OCI-LY7 (cell line): ENCODE results near the gene ELMO2. TPM values are rescaled to one million over a fixed set of nuclear protein-coding genes. Genes with fewer than 3 reads are reported as not detected.
A peak's percentile ranks its signal among the peaks of the same experiment; 100 is the strongest.

ENCODE experiments used
- BruUV-seq: library from RNA; stranded (reverse); fragments of 400-500 nt; replicated peaks from 2 replicates; lab custom pipeline; 2021; lab: Mats Ljungman, UMichigan
- CTCF ChIA-PET: fragments of 300-600 bp; sonication (Branson Sonifier 250); formaldehyde crosslinking; loops from one replicate; lab custom pipeline; 2022; ENCODE audit warnings: antibody characterized with exemption; ENCODE audit not compliant: unreplicated experiment; lab: Charles Lee
- POLR2A ChIA-PET: fragments of 300-600 bp; sonication (Branson Sonifier 250); formaldehyde crosslinking; loops from one replicate; lab custom pipeline; 2022; ENCODE audit warnings: antibody characterized with exemption; lab: Charles Lee
- DNase-seq: peaks from one replicate; pipeline ENCODE4 v3.0.0-alpha.2; 2015; ENCODE audit warnings: low spot score
- H2AFZ ChIP-seq: fragments of 200-600 bp; sonication (generic), shearing (Covaris generic); 2 replicates; pipeline ENCODE4 v1.6.1; 2014; ENCODE audit warnings: mild to moderate bottlenecking, antibody characterized with exemption, low read length, moderate library complexity
- H3K27ac ChIP-seq: fragments of 200-600 bp; sonication (generic); 2 replicates; pipeline ENCODE4 v1.5.1; 2014; ENCODE audit warnings: mixed run types, low read depth, mild to moderate bottlenecking, moderate library complexity, low read length, inconsistent platforms; ENCODE audit not compliant: poor library complexity, severe bottlenecking
- H3K36me3 ChIP-seq: fragments of 200-600 bp; sonication (generic); 2 replicates; pipeline ENCODE4 v1.6.1; 2014; ENCODE audit warnings: mild to moderate bottlenecking, antibody characterized with exemption, low read length, moderate library complexity, mixed read lengths; ENCODE audit not compliant: insufficient read depth
- H3K4me1 ChIP-seq: fragments of 200-600 bp; sonication (generic); 2 replicates; pipeline ENCODE4 v1.5.1; 2014; ENCODE audit warnings: mild to moderate bottlenecking, low read length; ENCODE audit not compliant: insufficient read depth, poor library complexity, severe bottlenecking
- H3K4me2 ChIP-seq: fragments of 200-600 bp; sonication (generic); 2 replicates; pipeline ENCODE4 v1.6.1; 2014; ENCODE audit warnings: mild to moderate bottlenecking, low read length
- H3K4me3 ChIP-seq: fragments of 200-600 bp; sonication (generic); 2 replicates; pipeline ENCODE4 v1.5.1; 2014; ENCODE audit warnings: mild to moderate bottlenecking, low read depth, low read length; ENCODE audit not compliant: poor library complexity, severe bottlenecking
- H3K79me2 ChIP-seq: fragments of 200-600 bp; sonication (generic); 2 replicates; pipeline ENCODE4 v1.6.1; 2016; ENCODE audit warnings: low read depth, mild to moderate bottlenecking, low read length, moderate library complexity, mixed read lengths; ENCODE audit not compliant: insufficient read depth
- H3K9me2 ChIP-seq: fragments of 200-600 bp; sonication (generic); 2 replicates; pipeline ENCODE4 v1.6.1; 2016; ENCODE audit warnings: mild to moderate bottlenecking, low read length, mixed read lengths; ENCODE audit not compliant: insufficient read depth
- H3K9me3 ChIP-seq: fragments of 200-600 bp; sonication (generic); 2 replicates; pipeline ENCODE4 v1.6.1; 2014; ENCODE audit warnings: mild to moderate bottlenecking, mixed run types, low read length, mixed read lengths
- H4K20me1 ChIP-seq: fragments of 200-600 bp; sonication (generic); 2 replicates; pipeline ENCODE4 v1.6.1; 2014; ENCODE audit warnings: mild to moderate bottlenecking, antibody characterized with exemption, low read length, moderate library complexity, mixed read lengths; ENCODE audit not compliant: insufficient read depth
- EZH2phosphoT487 ChIP-seq: fragments of 200-600 bp; sonication (generic); IDR thresholded peaks from 2 replicates; pipeline ENCODE4 v1.6.1; 2018; ENCODE audit warnings: low read depth, borderline replicate concordance, mild to moderate bottlenecking, mixed run types, antibody characterized with exemption, low read length, moderate library complexity, mixed read lengths
- intact Hi-C: fragments of 100-400 bp; cut with micrococcal nuclease; formaldehyde crosslinking; loops from one replicate; pipeline ENCODE4 v1.10.0; 2022; ENCODE audit not compliant: unreplicated experiment
- total RNA-seq, 2 experiments: library from RNA; depleted of rRNA in 1 of 2; stranded (reverse); fragments of >200 nt in 1 of 2; shearing (Covaris generic) in 1 of 2; gene quantifications; 2 replicates each; pipeline ENCODE4 v1.2.3, GENCODE V29; 2014 to 2022
- TF ChIP-seq, protein P1 (sequence below): fragments of 200-600 bp; sonication (generic); conservative IDR thresholded peaks from 2 replicates; pipeline ENCODE4 v1.5.1; 2014; ENCODE audit warnings: mild to moderate bottlenecking, antibody characterized with exemption, low read length, moderate library complexity, mixed read lengths

ELMO2 gene
- total RNA-seq, 2 experiments from 2014 or later, result 16.0 to 36.4 TPM

GRCh38 chr20:46362921-46363867 lies 43.2 kb downstream of the ELMO2 start:
- Histone ChIP-seq H3K4me3 (peak overlapping the region; percentile 88), H3K4me1 (peaks cover 22% of the 10 kb centered on the region), H3K79me2 (peaks cover 21% of the 10 kb centered on the region; the same call in 1 of the 2 replicates), H2AFZ (peak overlapping the region; percentile 54; the same call in 1 of the 2 replicates), H3K4me2 (peak overlapping the region; percentile 100), H3K9me3 (no peaks in the 10 kb centered on the region), H3K36me3 (peaks cover 49% of the 10 kb centered on the region), H4K20me1 (peaks cover 9% of the 10 kb centered on the region), H3K27ac (peak overlapping the region; percentile 88), H3K9me2 (no peaks in the 10 kb centered on the region)
- BruUV-seq, result TSS peak; percentile 59
- no peak for DNase-seq
- TF ChIP-seq EZH2phosphoT487, result no peak
- ChIA-PET POLR2A (interaction anchor here (0.6 kb wide), 1 partner anchor 126 kb away, joined by 3 read pairs; no protein-coding TSS in a partner anchor), CTCF (interaction anchor here (0.6 kb wide), 1 partner anchor 243 kb away, joined by 3 read pairs; no protein-coding TSS in a partner anchor)
- intact Hi-C loops, result no loop called here

DNA sequence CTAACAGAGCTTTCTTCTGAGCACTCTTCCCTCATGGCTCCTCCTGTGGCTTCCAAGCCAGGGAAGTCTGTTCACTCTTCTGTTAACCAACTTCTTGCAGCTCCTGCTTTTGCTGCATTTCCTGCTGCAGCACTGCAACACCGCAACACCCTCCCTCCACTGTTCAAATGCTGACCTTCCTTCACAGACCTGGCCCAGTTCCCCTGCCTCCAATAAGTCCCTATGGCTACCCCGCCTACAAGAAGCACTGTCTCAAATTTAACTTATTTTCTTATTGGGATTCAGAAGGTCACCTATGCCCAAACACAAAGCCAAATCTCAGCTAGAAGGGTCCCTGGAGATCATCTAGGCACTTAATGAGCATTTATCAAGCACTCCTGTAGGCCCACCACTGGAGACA lies 44.6 kb downstream of the ELMO2 start:
- peaks cover 22% of the 10 kb centered on the region for H3K4me1 ChIP-seq
- ChIA-PET CTCF (no interaction called here), POLR2A (no interaction called here)
- H3K36me3 ChIP-seq, result peaks cover 36% of the 10 kb centered on the region; the same call in 1 of the 2 replicates
- H3K4me2 ChIP-seq, result peak overlapping the region; percentile 29
- no peak for TF ChIP-seq EZH2phosphoT487
- TF ChIP-seq, protein P1, sequence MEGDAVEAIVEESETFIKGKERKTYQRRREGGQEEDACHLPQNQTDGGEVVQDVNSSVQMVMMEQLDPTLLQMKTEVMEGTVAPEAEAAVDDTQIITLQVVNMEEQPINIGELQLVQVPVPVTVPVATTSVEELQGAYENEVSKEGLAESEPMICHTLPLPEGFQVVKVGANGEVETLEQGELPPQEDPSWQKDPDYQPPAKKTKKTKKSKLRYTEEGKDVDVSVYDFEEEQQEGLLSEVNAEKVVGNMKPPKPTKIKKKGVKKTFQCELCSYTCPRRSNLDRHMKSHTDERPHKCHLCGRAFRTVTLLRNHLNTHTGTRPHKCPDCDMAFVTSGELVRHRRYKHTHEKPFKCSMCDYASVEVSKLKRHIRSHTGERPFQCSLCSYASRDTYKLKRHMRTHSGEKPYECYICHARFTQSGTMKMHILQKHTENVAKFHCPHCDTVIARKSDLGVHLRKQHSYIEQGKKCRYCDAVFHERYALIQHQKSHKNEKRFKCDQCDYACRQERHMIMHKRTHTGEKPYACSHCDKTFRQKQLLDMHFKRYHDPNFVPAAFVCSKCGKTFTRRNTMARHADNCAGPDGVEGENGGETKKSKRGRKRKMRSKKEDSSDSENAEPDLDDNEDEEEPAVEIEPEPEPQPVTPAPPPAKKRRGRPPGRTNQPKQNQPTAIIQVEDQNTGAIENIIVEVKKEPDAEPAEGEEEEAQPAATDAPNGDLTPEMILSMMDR, result no peak
- H4K20me1 ChIP-seq, result peaks cover 9% of the 10 kb centered on the region
- peaks cover 21% of the 10 kb centered on the region; the same call in 1 of the 2 replicates for H3K79me2 ChIP-seq
- no peaks in the 10 kb centered on the region for H3K9me3 ChIP-seq
- H2AFZ ChIP-seq, result no peak overlapping the region
- H3K9me2 ChIP-seq, result no peaks in the 10 kb centered on the region
- DNase-seq, result no peak
- BruUV-seq, result no TSS peak
- no peak overlapping the region for H3K27ac ChIP-seq
- no peak overlapping the region for H3K4me3 ChIP-seq
- intact Hi-C loops, result no loop called here

DNA sequence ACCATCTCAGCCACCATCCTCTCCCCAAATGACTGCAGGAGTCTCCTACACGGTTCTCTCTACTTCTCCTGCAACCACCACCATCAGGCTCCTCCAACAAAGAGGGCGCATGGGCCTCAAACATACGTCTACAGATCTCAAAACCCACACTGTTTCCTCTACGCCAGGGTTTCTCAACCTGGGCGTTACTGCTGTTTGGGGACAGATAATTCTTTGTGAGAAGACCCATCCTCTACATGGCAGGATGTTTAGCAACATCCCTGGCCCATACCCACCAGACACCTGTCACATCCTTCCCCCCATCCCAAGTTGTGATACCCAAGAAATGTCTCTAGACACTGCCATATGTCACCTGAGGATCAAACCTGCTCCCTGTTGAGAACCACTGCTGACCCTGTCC lies 45.0 kb downstream of the ELMO2 start:
- DNase-seq, result no peak

More for the DNA sequence above, 45.0 kb downstream of the ELMO2 start:
- H2AFZ ChIP-seq, result no peak overlapping the region
- no peak overlapping the region for H3K27ac ChIP-seq
- H3K4me1 ChIP-seq, result peaks cover 22% of the 10 kb centered on the region
- no peak overlapping the region for H3K4me3 ChIP-seq
- BruUV-seq, result no TSS peak
- intact Hi-C loops, result no loop called here
- H3K9me3 ChIP-seq, result no peaks in the 10 kb centered on the region
- peaks cover 9% of the 10 kb centered on the region for H4K20me1 ChIP-seq
- H3K79me2 ChIP-seq, result peaks cover 21% of the 10 kb centered on the region; the same call in 1 of the 2 replicates
- POLR2A ChIA-PET, result no interaction called here
- peak overlapping the region; percentile 29 for H3K4me2 ChIP-seq
- H3K9me2 ChIP-seq, result no peaks in the 10 kb centered on the region
- CTCF ChIA-PET, result no interaction called here
- TF ChIP-seq, protein P1, result no peak
- no peak for TF ChIP-seq EZH2phosphoT487
- peaks cover 31% of the 10 kb centered on the region; the same call in 1 of the 2 replicates for H3K36me3 ChIP-seq
